B cell (primary cell): ENCODE data around the gene SMCO1. TPM values are rescaled to one million over a fixed set of nuclear protein-coding genes. Genes with fewer than 3 reads are reported as not detected.

Experiments
- ATAC-seq: fragments of 200-7000 bp; cut with Tn5 transposase; one replicate; pipeline ENCODE4 v1.10.0; 2021; ENCODE audit warnings: low read depth, mild to moderate bottlenecking, moderate number of reproducible peaks, moderate library complexity
- CTCF ChIA-PET: fragments of 350-600 bp; sonication (Branson Sonifier 250); formaldehyde crosslinking; loops from one replicate; lab custom pipeline; 2021; ENCODE audit warnings: antibody characterized with exemption, inconsistent platforms; lab: Charles Lee
- POLR2A ChIA-PET: fragments of 350-600 bp; sonication (Branson Sonifier 250); formaldehyde crosslinking; loops from one replicate; lab custom pipeline; 2021; ENCODE audit warnings: antibody characterized with exemption; lab: Charles Lee
- DNase-seq: peaks from one replicate; pipeline ENCODE4 v3.0.0; 2013
- H2AFZ ChIP-seq: 2 replicates; pipeline ENCODE4 v1.6.1; 2012; ENCODE audit warnings: mild to moderate bottlenecking, low read depth, low read length; ENCODE audit not compliant: insufficient read depth, poor library complexity, severe bottlenecking
- H3K27ac ChIP-seq, 2 donors: 1 replicate in 1 of 2; 2 replicates in 1 of 2; pipeline ENCODE4 v1.5.1; 2012 to 2013; ENCODE audit warnings: low read length in 2 of 2, mild to moderate bottlenecking in 2 of 2, moderate library complexity in 1 of 2
- H3K27me3 ChIP-seq, 4 experiments: fragments of 200-600 bp in 1 of 4; sonication (generic) in 1 of 4; replicated peaks in 1 of 4; 1 replicate in 2 of 4; 2 replicates in 2 of 4; pipeline versions ENCODE4 v1.6.1 to v1.7.0; 2013 to 2016; ENCODE audit warnings: low read length in 3 of 4, mild to moderate bottlenecking in 2 of 4, mixed read lengths in 1 of 4, moderate library complexity in 1 of 4; ENCODE audit not compliant: insufficient read depth in 4 of 4, control insufficient read depth in 3 of 4; ENCODE audit errors: control extremely low read depth in 1 of 4
- H3K36me3 ChIP-seq, 2 experiments: replicated peaks in 1 of 2; 1 replicate in 1 of 2; 2 replicates in 1 of 2; pipeline versions ENCODE4 v1.6.1 to v1.7.1; 2013; ENCODE audit warnings: low read length in 1 of 2; ENCODE audit not compliant: insufficient read depth in 2 of 2, control insufficient read depth in 1 of 2; ENCODE audit errors: control extremely low read depth in 1 of 2, extremely low read depth in 1 of 2
- H3K4me1 ChIP-seq, 2 donors: fragments of 200-600 bp in 1 of 2; sonication (generic) in 1 of 2; 1 replicate in 1 of 2; 2 replicates in 1 of 2; pipeline versions ENCODE4 v1.5.1 to v1.6.1; 2013 to 2017; ENCODE audit warnings: low read length in 2 of 2; ENCODE audit not compliant: control insufficient read depth in 2 of 2, insufficient read depth in 2 of 2
- H3K4me2 ChIP-seq: replicated peaks from 2 replicates; pipeline ENCODE3; 2012; ENCODE audit warnings: mild to moderate bottlenecking, low read depth, low read length; ENCODE audit not compliant: poor library complexity, severe bottlenecking
- H3K4me3 ChIP-seq, 5 experiments: fragments of 200-600 bp in 1 of 5; sonication (generic) in 1 of 5; 1 replicate in 3 of 5; 2 replicates in 2 of 5; pipeline versions ENCODE4 v1.5.1 to v1.7.0; 2011 to 2016; ENCODE audit warnings: low read length in 4 of 5, mild to moderate bottlenecking in 4 of 5, low read depth in 2 of 5, control low read depth in 1 of 5, moderate library complexity in 1 of 5; ENCODE audit not compliant: insufficient read depth in 1 of 5; ENCODE audit errors: control extremely low read depth in 1 of 5, extremely low read depth in 1 of 5
- H3K79me2 ChIP-seq: fragments of 200-600 bp; sonication (generic); one replicate; pipeline ENCODE4 v1.6.0; 2016; ENCODE audit warnings: low read length; ENCODE audit not compliant: control insufficient read depth, insufficient read depth
- H3K9ac ChIP-seq: fragments of 200-600 bp; sonication (generic); 2 replicates; pipeline ENCODE4 v1.6.1; 2017; ENCODE audit warnings: mild to moderate bottlenecking, low read length, moderate library complexity
- H3K9me3 ChIP-seq, 3 donors: one replicate each; pipeline versions ENCODE4 v1.6.1 to v1.7.1; 2013; ENCODE audit warnings: low read length in 2 of 3; ENCODE audit not compliant: control insufficient read depth in 2 of 3, insufficient read depth in 1 of 3; ENCODE audit errors: control extremely low read depth in 1 of 3
- H4K20me1 ChIP-seq: 2 replicates; pipeline ENCODE4 v1.6.0; 2012; ENCODE audit warnings: mild to moderate bottlenecking, low read length; ENCODE audit not compliant: insufficient read depth, control insufficient read depth, poor library complexity, severe bottlenecking
- H3K27ac Mint-ChIP-seq: one replicate; pipeline ENCODE4 v1.8.0; 2021; ENCODE audit warnings: mixed read lengths
- H3K27me3 Mint-ChIP-seq: one replicate; pipeline ENCODE4 v1.8.0; 2021; ENCODE audit warnings: mixed read lengths
- H3K4me1 Mint-ChIP-seq: one replicate; pipeline ENCODE4 v1.8.0; 2021; ENCODE audit warnings: mixed read lengths
- H3K4me3 Mint-ChIP-seq: one replicate; pipeline ENCODE4 v1.8.0; 2021; ENCODE audit warnings: mixed read lengths
- H3K9me3 Mint-ChIP-seq: one replicate; pipeline ENCODE4 v1.8.0; 2022; ENCODE audit warnings: mixed read lengths; ENCODE audit not compliant: insufficient read depth
- CTCF ChIP-seq: fragments of 200-600 bp; IDR thresholded peaks from one replicate; pipeline ENCODE4 v1.8.0; 2022; ENCODE audit warnings: antibody characterized with exemption, mild to moderate bottlenecking
- EZH2 ChIP-seq: IDR thresholded peaks from 2 replicates; pipeline ENCODE4 v1.6.1; 2012; ENCODE audit warnings: borderline replicate concordance, low read depth, mild to moderate bottlenecking, moderate library complexity, low read length; ENCODE audit not compliant: insufficient read depth, poor library complexity, severe bottlenecking
- WGBS: methylation state at CpG from one replicate; pipeline ENCODE4 v1.1.5; 2013; ENCODE audit warnings: missing lambda C conversion rate; ENCODE audit not compliant: insufficient coverage; 5-methylcytosine and 5-hydroxymethylcytosine counted together
- intact Hi-C: fragments of 100-400 bp; cut with micrococcal nuclease; formaldehyde crosslinking; loops from one replicate; pipeline ENCODE4 v1.10.0; 2022
- polyA plus RNA-seq: library from polyadenylated mRNA; depleted of rRNA; stranded (reverse); fragments of >200 nt; gene quantifications from 2 replicates; pipeline ENCODE4 v1.2.3, GENCODE V29; 2012
- total RNA-seq, 2 donors: library from RNA; stranded (reverse); fragments of 120-200 nt in 1 of 2; gene quantifications; 1 replicate in 1 of 2; 2 replicates in 1 of 2; pipeline versions ENCODE4 v1.2.3 to v1.2.4, GENCODE V29; 2013 to 2022

SMCO1 gene
- total and polyA plus RNA-seq, 2 donors (not counting 1 experiment from before 2014, with no cell fraction given): not detected

GRCh38 chr3:196531418-196531817, 16.3 kb upstream of the SMCO1 start:
- WGBS: no CpG with 5 or more reads among the region's 4 CpGs
- ATAC-seq: no peak

More at GRCh38 chr3:196531418-196531817, 16.3 kb upstream of the SMCO1 start:
- no peak overlapping the region for H3K27ac Mint-ChIP-seq
- CTCF ChIA-PET: no interaction called here
- peaks cover 3% of the 10 kb centered on the region for H3K27me3 Mint-ChIP-seq
- Histone ChIP-seq H4K20me1 (no peaks in the 10 kb centered on the region), H3K36me3 (no peaks in the 10 kb centered on the region), H3K4me1 (peaks cover 6 to 8% of the 10 kb centered on the region in 2 donors), H3K79me2 (no peaks in the 10 kb centered on the region), H3K4me2 (no peak overlapping the region), H3K9ac (no peak overlapping the region), H3K27me3 (peaks cover 0 to 2% (median 0%) of the 10 kb centered on the region in 4 experiments), H3K9me3 (peaks cover 0 to 15% (median 0%) of the 10 kb centered on the region in 3 donors), H3K27ac (no peak overlapping the region), H3K4me3 (no peak overlapping the region), H2AFZ (no peak overlapping the region)
- H3K4me1 Mint-ChIP-seq: peaks cover 7% of the 10 kb centered on the region
- no peak for DNase-seq
- intact Hi-C loops: no loop called here
- no peak overlapping the region for H3K4me3 Mint-ChIP-seq
- POLR2A ChIA-PET: no interaction called here
- TF ChIP-seq EZH2 (no peak), CTCF (no peak)
- H3K9me3 Mint-ChIP-seq: no peaks in the 10 kb centered on the region
